GM13977 (cell line): ENCODE measurements around the gene VAT1L.

ENCODE experiments used
- DNase-seq: peaks from one replicate; pipeline ENCODE4 v3.0.0; 2012; ENCODE audit warnings: low spot score
- in situ Hi-C: fragments of 300-500 bp; cut with MboI; formaldehyde crosslinking; loops from one replicate; pipeline ENCODE4 v1.12.0; 2022; ENCODE audit warnings: low sequenced_read_pairs, low pct_unique_long_range_greater_than_20kb, mixed read lengths, inconsistent platforms; ENCODE audit not compliant: unreplicated experiment
- TF ChIP-seq, protein P1 (sequence below): IDR thresholded peaks from 2 replicates; pipeline ENCODE4 v1.5.1; 2012; ENCODE audit warnings: mild to moderate bottlenecking, control low read depth; ENCODE audit not compliant: insufficient read depth; ENCODE audit errors: extremely low read depth, missing control alignments

VAT1L gene

DNA sequence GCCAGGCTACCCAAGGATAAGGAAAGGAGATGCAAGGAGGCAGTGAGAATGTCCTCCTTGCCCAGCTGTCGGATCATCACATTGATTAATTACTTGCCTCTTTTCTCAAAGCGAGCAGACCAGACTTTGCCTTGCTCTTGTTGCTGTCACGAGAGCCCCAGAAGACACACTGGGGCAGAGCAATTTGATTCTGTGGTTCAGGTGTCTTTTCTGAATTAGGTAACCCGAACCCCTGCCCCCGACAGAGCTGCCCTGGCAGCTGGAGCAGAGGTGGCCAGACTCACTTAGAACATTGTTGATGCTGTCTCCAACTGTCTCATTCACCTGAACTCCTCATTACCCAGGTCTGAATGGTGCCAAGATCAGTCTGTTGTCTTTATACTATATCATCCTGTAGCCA lies 34.3 kb downstream of the VAT1L start:
- in situ Hi-C loops = no loop called here
- TF ChIP-seq, protein P1, sequence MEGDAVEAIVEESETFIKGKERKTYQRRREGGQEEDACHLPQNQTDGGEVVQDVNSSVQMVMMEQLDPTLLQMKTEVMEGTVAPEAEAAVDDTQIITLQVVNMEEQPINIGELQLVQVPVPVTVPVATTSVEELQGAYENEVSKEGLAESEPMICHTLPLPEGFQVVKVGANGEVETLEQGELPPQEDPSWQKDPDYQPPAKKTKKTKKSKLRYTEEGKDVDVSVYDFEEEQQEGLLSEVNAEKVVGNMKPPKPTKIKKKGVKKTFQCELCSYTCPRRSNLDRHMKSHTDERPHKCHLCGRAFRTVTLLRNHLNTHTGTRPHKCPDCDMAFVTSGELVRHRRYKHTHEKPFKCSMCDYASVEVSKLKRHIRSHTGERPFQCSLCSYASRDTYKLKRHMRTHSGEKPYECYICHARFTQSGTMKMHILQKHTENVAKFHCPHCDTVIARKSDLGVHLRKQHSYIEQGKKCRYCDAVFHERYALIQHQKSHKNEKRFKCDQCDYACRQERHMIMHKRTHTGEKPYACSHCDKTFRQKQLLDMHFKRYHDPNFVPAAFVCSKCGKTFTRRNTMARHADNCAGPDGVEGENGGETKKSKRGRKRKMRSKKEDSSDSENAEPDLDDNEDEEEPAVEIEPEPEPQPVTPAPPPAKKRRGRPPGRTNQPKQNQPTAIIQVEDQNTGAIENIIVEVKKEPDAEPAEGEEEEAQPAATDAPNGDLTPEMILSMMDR = no peak
- no peak for DNase-seq

DNA sequence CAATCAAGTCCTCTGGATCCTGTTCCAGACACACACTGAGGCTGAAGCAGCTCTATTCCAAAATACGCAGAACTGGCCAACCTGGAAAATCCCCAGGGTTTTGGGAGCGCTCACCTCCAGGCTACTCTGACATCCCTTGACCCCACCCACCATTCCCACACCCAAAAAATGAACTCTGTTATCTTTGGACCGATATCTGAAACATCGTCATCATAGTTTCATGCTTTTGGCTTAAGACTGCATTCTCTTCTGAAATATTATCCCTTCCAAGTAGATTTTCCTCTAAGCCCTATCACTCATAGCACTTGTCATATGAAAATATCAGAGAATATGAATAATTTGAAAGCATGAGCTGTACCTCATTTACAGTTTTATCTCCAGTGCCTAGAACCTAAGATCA lies 34.7 kb downstream of the VAT1L start:
- no peak for DNase-seq
- TF ChIP-seq, protein P1 = no peak
- in situ Hi-C loops = no loop called here

DNA sequence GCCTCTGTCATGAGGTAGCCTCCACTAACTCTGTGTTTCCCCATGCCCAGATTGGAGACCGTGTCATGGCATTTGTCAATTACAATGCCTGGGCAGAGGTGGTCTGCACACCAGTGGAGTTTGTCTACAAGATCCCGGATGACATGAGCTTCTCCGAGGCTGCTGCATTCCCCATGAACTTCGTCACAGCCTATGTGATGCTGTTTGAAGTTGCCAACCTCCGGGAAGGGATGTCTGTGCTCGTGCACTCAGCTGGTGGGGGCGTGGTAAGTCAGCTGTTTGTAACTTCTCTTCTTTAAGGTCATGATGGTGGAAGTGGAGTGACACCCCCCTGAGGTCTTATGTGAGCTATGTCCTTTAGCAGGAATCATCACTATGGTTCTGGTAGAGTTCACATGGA lies 36.8 kb downstream of the VAT1L start:
- no peak for DNase-seq
- in situ Hi-C loops = no loop called here
- TF ChIP-seq, protein P1 = no peak

DNA sequence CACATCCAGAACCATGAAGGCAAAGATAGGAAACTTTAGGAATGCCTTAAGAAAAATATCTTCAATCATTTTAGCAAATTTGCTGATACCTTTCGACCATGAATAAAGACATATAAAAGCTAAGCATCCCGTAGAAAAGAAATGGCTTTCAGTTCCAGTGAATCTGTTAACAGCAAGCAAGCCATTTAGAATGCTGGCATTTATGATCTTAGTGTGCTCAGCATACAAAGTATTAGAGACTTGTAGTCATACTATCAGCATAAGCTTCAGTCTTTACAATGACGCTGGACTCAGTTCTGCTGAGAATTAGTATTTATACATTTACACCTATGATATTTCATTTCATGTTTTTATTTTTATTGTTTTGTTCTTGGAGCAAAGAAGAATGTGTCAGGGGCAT lies 38.7 kb downstream of the VAT1L start:
- in situ Hi-C loops = no loop called here
- TF ChIP-seq, protein P1 = no peak
- no peak for DNase-seq

DNA sequence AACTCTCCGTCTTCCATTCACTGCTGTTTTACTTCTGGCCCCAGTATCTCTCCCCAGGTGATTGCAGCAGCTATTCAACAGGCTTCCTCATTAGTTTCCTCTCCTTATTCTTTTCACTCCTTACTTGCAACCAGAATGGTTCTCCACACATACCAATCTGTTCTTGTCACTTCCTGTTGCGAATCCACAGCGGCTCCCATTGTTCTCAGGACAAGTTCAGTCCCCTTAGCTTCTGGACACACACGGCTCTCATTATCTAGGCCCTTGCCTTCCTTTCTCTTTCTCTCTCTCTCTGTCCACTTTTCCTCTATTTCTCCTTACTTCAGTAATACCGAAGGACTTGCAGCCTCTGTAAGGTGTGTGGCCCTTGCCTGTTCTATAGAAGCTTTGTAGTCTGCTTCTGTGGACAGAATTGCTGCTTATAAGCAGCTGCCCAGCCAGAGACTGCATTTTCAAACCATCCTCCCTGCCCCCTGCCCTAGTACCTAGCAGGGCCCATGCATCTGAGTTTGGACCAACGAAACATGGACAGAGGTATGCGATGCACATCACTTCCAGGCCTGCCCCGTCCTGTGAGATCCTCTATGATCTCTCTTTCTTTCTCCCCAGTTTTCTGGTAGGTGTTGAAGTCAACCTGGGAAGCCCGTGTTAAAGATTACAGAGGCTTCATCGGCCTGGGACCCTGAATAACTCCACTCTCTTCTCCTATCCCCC lies 45.7 kb downstream of the VAT1L start:
- no peak for DNase-seq
- TF ChIP-seq, protein P1 = no peak
- in situ Hi-C loops = no loop called here

DNA sequence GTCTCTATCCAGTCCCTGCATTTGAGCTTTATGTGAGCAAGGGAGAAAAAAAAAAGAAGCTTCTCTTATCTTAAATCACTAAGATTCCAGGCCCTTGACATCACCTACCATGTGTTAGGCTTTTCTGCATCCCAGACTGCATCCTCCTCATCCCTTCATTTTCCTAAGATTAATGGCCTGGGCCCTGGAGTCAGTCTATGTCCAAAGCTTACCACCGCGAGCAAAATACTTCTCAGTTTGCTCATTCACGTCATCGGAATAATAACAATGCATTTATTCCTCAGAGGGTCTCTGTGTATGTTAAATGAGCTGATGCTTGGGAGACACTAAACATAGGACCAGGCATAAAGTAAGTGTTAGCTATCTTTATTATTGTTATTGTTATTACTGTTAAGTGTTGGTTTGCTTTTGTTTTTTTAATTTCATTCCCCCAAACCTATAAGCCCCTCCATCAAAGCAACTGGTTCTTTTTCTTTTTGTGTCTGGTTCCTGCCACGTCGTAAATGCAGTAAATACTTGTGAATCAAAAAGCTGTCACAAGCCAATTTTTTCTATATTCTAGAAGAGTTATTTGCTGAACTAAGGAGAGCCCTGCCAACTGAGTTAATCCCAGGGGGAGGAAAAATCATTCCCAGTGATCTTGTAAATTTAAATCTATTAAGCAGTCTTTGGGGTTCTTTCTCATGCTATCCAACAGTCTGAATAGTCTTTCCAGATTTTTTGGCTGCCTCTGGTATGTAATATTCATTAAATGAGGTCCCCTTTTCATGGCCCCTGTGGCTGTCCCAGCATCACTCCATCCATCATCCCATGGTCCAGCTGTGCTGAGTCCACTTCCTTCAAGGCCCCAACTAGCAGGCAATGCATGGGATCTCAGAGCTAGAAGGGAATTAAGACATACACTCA lies 46.5 kb downstream of the VAT1L start:
- TF ChIP-seq, protein P1 = no peak
- in situ Hi-C loops = no loop called here
- DNase-seq = no peak
